Adipose tissue (tissue), 3 donors: Measurements from ENCODE around the gene CALM3. TPM values are rescaled to one million over a fixed set of nuclear protein-coding genes. Genes with fewer than 3 reads are reported as not detected.

Experiments
- H3K27ac ChIP-seq: one replicate; pipeline ENCODE4 v1.5.1; 2013; ENCODE audit warnings: low read depth, low read length
- WGBS, 3 donors: extraction: QIAGEN DNeasy Blood & Tissue Kit; methylation state at CpG; one replicate each; pipeline ENCODE4 v1.1.7; 2013; 5-methylcytosine and 5-hydroxymethylcytosine counted together
- polyA plus RNA-seq, 3 donors: library from polyadenylated mRNA; stranded (reverse); fragments of 200-250 nt; gene quantifications; one replicate each; pipeline ENCODE4 v1.2.3, GENCODE V29; 2013
- donor health status: healthy with polysubstance abuse.
- donor health status: Bipolar disorder and iron deficiency.
- donor health status: healthy.

CALM3 gene
- polyA plus RNA-seq, 3 donors: 83.9 to 276 (median 115) TPM

- H3K27ac ChIP-seq: no peak overlapping the region
- 81 to 86% (median 86%) methylated on average over 30 of the region's 30 CpGs for WGBS, 3 donors
Observed at GRCh38 chr19:46609511-46610412, 8.6 kb downstream of the CALM3 start.

- 51 to 59% (median 54%) methylated on average over 5 of the region's 5 CpGs for WGBS, 3 donors
- no peak overlapping the region for H3K27ac ChIP-seq
Observed at GRCh38 chr19:46610413-46610775, 9.3 kb downstream of the CALM3 start.

- H3K27ac ChIP-seq: no peak overlapping the region
- 61 to 75% (median 69%) methylated on average over 17 of the region's 17 CpGs for WGBS, 3 donors
Observed at GRCh38 chr19:46610851-46611770, 10.0 kb downstream of the CALM3 start.

- 53 to 67% (median 53%) methylated on average over 6 of the region's 6 CpGs for WGBS, 3 donors
- no peak overlapping the region for H3K27ac ChIP-seq
Observed at GRCh38 chr19:46611776-46612175, 10.6 kb downstream of the CALM3 start.

GRCh38 chr19:46613525-46613924 lies 12.4 kb downstream of the CALM3 start:
- WGBS, 3 donors: 88 to 92% (median 91%) methylated on average over 21 to 22 of the region's 22 CpGs
- H3K27ac ChIP-seq: no peak overlapping the region

GRCh38 chr19:46614114-46614722 lies 13.1 kb downstream of the CALM3 start:
- H3K27ac ChIP-seq: no peak overlapping the region
- WGBS, 3 donors: 8 to 17% (median 10%) methylated on average over 12 of the region's 12 CpGs

GRCh38 chr19:46615966-46616365 lies 14.8 kb downstream of the CALM3 start:
- 65 to 83% (median 81%) methylated on average over 10 of the region's 10 CpGs for WGBS, 3 donors
- no peak overlapping the region for H3K27ac ChIP-seq

- 20 to 28% (median 23%) methylated on average over 17 of the region's 17 CpGs for WGBS, 3 donors
- no peak overlapping the region for H3K27ac ChIP-seq
Observed at GRCh38 chr19:46616631-46617322, 15.6 kb downstream of the CALM3 start.

- 41 to 87% (median 83%) methylated on average over 6 of the region's 6 CpGs for WGBS, 3 donors
- H3K27ac ChIP-seq: no peak overlapping the region
Observed at GRCh38 chr19:46617601-46618000, 16.5 kb downstream of the CALM3 start.

GRCh38 chr19:46618670-46619231 lies 17.6 kb downstream of the CALM3 start:
- 14 to 37% (median 30%) methylated on average over 9 of the region's 9 CpGs for WGBS, 3 donors
- H3K27ac ChIP-seq: no peak overlapping the region

GRCh38 chr19:46620267-46620666 lies 19.1 kb downstream of the CALM3 start:
- WGBS, 3 donors: 92 to 98% (median 97%) methylated on average over 3 of the region's 3 CpGs
- H3K27ac ChIP-seq: no peak overlapping the region

GRCh38 chr19:46620716-46621115 lies 19.6 kb downstream of the CALM3 start:
- no peak overlapping the region for H3K27ac ChIP-seq
- 60 to 69% (median 68%) methylated on average over 6 of the region's 6 CpGs for WGBS, 3 donors

- H3K27ac ChIP-seq: no peak overlapping the region
- 55 to 77% (median 73%) methylated on average over 31 to 32 of the region's 32 CpGs for WGBS, 3 donors
Observed at GRCh38 chr19:46621191-46622117, 20.3 kb downstream of the CALM3 start.

- no peak overlapping the region for H3K27ac ChIP-seq
- 60 to 64% (median 64%) methylated on average over 7 of the region's 7 CpGs for WGBS, 3 donors
Observed at GRCh38 chr19:46622118-46622446, 21.0 kb downstream of the CALM3 start.

GRCh38 chr19:46623915-46624502 lies 22.9 kb downstream of the CALM3 start:
- H3K27ac ChIP-seq: no peak overlapping the region
- 89 to 90% (median 89%) methylated on average over 32 to 35 of the region's 35 CpGs for WGBS, 3 donors

GRCh38 chr19:46624958-46625661 lies 24.0 kb downstream of the CALM3 start, which contains the start of gene PTGIR:
TSS of gene PTGIR (minus strand) at chr19:46625089. CDS start at chr19:46624225, 864 bp downstream.
- 12 to 47% (median 14%) methylated on average over 13 of the region's 13 CpGs for WGBS, 3 donors
- no peak within 1 kb of the TSS for H3K27ac ChIP-seq
